Measurements from ENCODE around the gene KRTAP10-3. TPM values are rescaled to one million over a fixed set of nuclear protein-coding genes. Genes with fewer than 3 reads are reported as not detected.

The KRTAP10-3 gene
- total and polyA plus RNA-seq, 2 of the 13 experiments (the other 11 are each of a cell fraction or from before 2014, with no cell fraction given), result not detected

GRCh38 chr21:44510508-44511218 lies 47.9 kb downstream of the KRTAP10-3 start (continued):
- TF ChIP-seq TFDP2 (CRISPR knock-in tag; IDR thresholded peaks at IDR 0.05) (no peak), ZNF282 (IDR thresholded peaks at IDR 0.05; ENCODE audit: partially characterized antibody) (no peak), ZNF788 (CRISPR knock-in tag; IDR thresholded peaks at IDR 0.05; ENCODE audit: borderline replicate concordance) (0 out of 2 replicates have a peak, but pooled peaks have one; percentile 47), NFE2 (CRISPR knock-in tag; IDR thresholded peaks at IDR 0.05) (no peak), GATA4 (IDR thresholded peaks at IDR 0.05; ENCODE audit: borderline replicate concordance, low read depth) (no peak), CCDC6 (CRISPR knock-in tag; IDR thresholded peaks at IDR 0.05) (no peak), TCF7 (IDR thresholded peaks at IDR 0.05; ENCODE audit: low read depth) (no peak), ZNF644 (CRISPR knock-in tag; IDR thresholded peaks at IDR 0.05; ENCODE audit: low read depth) (no peak), ZNF274 (CRISPR knock-in tag; IDR thresholded peaks at IDR 0.05) (0 out of 2 replicates have a peak, but pooled peaks have one; percentile 34), ZNF333 (CRISPR knock-in tag; IDR thresholded peaks at IDR 0.05; ENCODE audit: borderline replicate concordance) (no peak; the same call in 1 of the 2 replicates), ZNF20 (CRISPR knock-in tag; IDR thresholded peaks at IDR 0.05) (no peak), ZNF775 (CRISPR knock-in tag; IDR thresholded peaks at IDR 0.05; ENCODE audit: borderline replicate concordance) (no peak), SRSF1 (optimal IDR thresholded peaks at IDR 0.05; ENCODE audit: low read depth, low read length) (no peak), ZNF609 (CRISPR knock-in tag; IDR thresholded peaks at IDR 0.05; ENCODE audit: borderline replicate concordance) (no peak), PAF1 (CRISPR knock-in tag; IDR thresholded peaks at IDR 0.05) (no peak), REST (IDR thresholded peaks at IDR 0.05; ENCODE audit: borderline replicate concordance in 1 of 2, low read depth in 1 of 2, low read length in 2 of 2) (no peak)
- TF ChIP-seq, protein P1, sequence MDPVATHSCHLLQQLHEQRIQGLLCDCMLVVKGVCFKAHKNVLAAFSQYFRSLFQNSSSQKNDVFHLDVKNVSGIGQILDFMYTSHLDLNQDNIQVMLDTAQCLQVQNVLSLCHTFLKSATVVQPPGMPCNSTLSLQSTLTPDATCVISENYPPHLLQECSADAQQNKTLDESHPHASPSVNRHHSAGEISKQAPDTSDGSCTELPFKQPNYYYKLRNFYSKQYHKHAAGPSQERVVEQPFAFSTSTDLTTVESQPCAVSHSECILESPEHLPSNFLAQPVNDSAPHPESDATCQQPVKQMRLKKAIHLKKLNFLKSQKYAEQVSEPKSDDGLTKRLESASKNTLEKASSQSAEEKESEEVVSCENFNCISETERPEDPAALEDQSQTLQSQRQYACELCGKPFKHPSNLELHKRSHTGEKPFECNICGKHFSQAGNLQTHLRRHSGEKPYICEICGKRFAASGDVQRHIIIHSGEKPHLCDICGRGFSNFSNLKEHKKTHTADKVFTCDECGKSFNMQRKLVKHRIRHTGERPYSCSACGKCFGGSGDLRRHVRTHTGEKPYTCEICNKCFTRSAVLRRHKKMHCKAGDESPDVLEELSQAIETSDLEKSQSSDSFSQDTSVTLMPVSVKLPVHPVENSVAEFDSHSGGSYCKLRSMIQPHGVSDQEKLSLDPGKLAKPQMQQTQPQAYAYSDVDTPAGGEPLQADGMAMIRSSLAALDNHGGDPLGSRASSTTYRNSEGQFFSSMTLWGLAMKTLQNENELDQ (CRISPR knock-in tag; IDR thresholded peaks at IDR 0.05; ENCODE audit: borderline replicate concordance), result no peak
